Endothelial cell of umbilical vein (primary cell): ENCODE measurements around the gene FMN2. TPM values are rescaled to one million over a fixed set of nuclear protein-coding genes. Genes with fewer than 3 reads are reported as not detected.

ENCODE experiments used
- BruUV-seq: library from RNA; stranded (reverse); fragments of 400-500 nt; replicated peaks from 2 replicates; lab custom pipeline; 2021; lab: Mats Ljungman, UMichigan
- CTCF ChIA-PET: fragments of 300-600, 350-600 bp; sonication (Branson Sonifier 250); formaldehyde crosslinking; loops from one replicate; lab custom pipeline; 2021; ENCODE audit warnings: antibody characterized with exemption, inconsistent platforms; lab: Charles Lee
- POLR2A ChIA-PET: fragments of 300-600, 350-600 bp; sonication (Branson Sonifier 250); formaldehyde crosslinking; loops from one replicate; lab custom pipeline; 2021; ENCODE audit warnings: antibody characterized with exemption, inconsistent platforms; lab: Charles Lee
- DNase-seq: peaks from one replicate; pipeline ENCODE4 v3.0.0-alpha.2; 2011; ENCODE audit warnings: low read depth, low spot score
- FAIRE-seq: peaks from 2 replicates; lab custom pipeline; 2011; peaks lifted over from hg19 to GRCh38; lab: Jason Lieb, UNC
- H2AFZ ChIP-seq: 2 replicates; pipeline ENCODE4 v1.6.0; 2012; ENCODE audit warnings: low read depth, low read length, control low read depth, inconsistent platforms
- H3K27ac ChIP-seq: 2 replicates; pipeline ENCODE4 v1.5.1; 2011; ENCODE audit warnings: low read depth, mild to moderate bottlenecking, control low read depth, low read length, moderate library complexity; ENCODE audit not compliant: insufficient read depth
- H3K27me3 ChIP-seq, 2 experiments: 2 replicates each; pipeline versions ENCODE4 v1.6.0 to v1.6.1; 2011; ENCODE audit warnings: low read length in 2 of 2, mixed read lengths in 1 of 2; ENCODE audit not compliant: control insufficient read depth in 2 of 2, insufficient read depth in 2 of 2
- H3K36me3 ChIP-seq, 2 experiments: 2 replicates in 1 of 2; 3 replicates in 1 of 2; pipeline ENCODE4 v1.5.1; 2011; ENCODE audit warnings: low read length in 2 of 2, mild to moderate bottlenecking in 1 of 2, moderate library complexity in 1 of 2; ENCODE audit not compliant: control insufficient read depth in 2 of 2, insufficient read depth in 2 of 2; ENCODE audit errors: extremely low read depth in 1 of 2
- H3K4me1 ChIP-seq: 3 replicates; pipeline ENCODE4 v1.5.1; 2011; ENCODE audit warnings: mild to moderate bottlenecking, low read length; ENCODE audit not compliant: control insufficient read depth, insufficient read depth; ENCODE audit errors: extremely low read depth
- H3K4me2 ChIP-seq: 2 replicates; pipeline ENCODE4 v1.6.1; 2011; ENCODE audit warnings: low read length, control low read depth, mixed read lengths; ENCODE audit not compliant: insufficient read depth
- H3K4me3 ChIP-seq, 3 experiments: fragments of 200-600 bp in 1 of 3; sonication (generic), shearing (Covaris generic) in 1 of 3; replicated peaks in 1 of 3; 2 replicates each; pipeline ENCODE4 v1.5.1; 2011 to 2016; ENCODE audit warnings: control low read depth in 3 of 3, low read length in 3 of 3, mild to moderate bottlenecking in 2 of 3, inconsistent platforms in 1 of 3, low read depth in 1 of 3, moderate library complexity in 1 of 3; ENCODE audit not compliant: insufficient read depth in 1 of 3
- H3K79me2 ChIP-seq: 2 replicates; pipeline ENCODE4 v1.6.0; 2012; ENCODE audit warnings: low read length, inconsistent platforms; ENCODE audit not compliant: control insufficient read depth, insufficient read depth
- H3K9ac ChIP-seq: replicated peaks from 2 replicates; pipeline ENCODE3; 2011; ENCODE audit warnings: low read length, control low read depth; ENCODE audit not compliant: insufficient read depth; ENCODE audit errors: extremely low read depth
- H3K9me1 ChIP-seq: replicated peaks from 3 replicates; pipeline ENCODE4 v1.6.0; 2011; ENCODE audit warnings: mild to moderate bottlenecking, low read length; ENCODE audit not compliant: control insufficient read depth, insufficient read depth; ENCODE audit errors: extremely low read depth
- H3K9me3 ChIP-seq: replicated peaks from 2 replicates; pipeline ENCODE4 v1.5.1; 2012; ENCODE audit warnings: low read length, inconsistent platforms; ENCODE audit not compliant: control insufficient read depth, insufficient read depth
- H4K20me1 ChIP-seq: replicated peaks from 2 replicates; pipeline ENCODE3; 2011; ENCODE audit warnings: mild to moderate bottlenecking, low read length; ENCODE audit not compliant: control insufficient read depth, insufficient read depth; ENCODE audit errors: extremely low read depth
- EZH2 ChIP-seq: IDR thresholded peaks from 2 replicates; pipeline ENCODE4 v1.6.1; 2012; ENCODE audit warnings: borderline replicate concordance, low read depth, mild to moderate bottlenecking, moderate library complexity, low read length, inconsistent platforms; ENCODE audit not compliant: severe bottlenecking
- FOS ChIP-seq: IDR thresholded peaks from 2 replicates; pipeline ENCODE4 v1.6.1; 2011; ENCODE audit warnings: mild to moderate bottlenecking, low read length, moderate library complexity, borderline replicate concordance; ENCODE audit not compliant: insufficient read depth
- GATA2 ChIP-seq: IDR thresholded peaks from 2 replicates; pipeline ENCODE4 v1.7.0; 2011; ENCODE audit warnings: low read depth, mild to moderate bottlenecking, moderate library complexity, mixed read lengths, low read length; ENCODE audit not compliant: insufficient read length, insufficient read depth
- JUN ChIP-seq: IDR thresholded peaks from 2 replicates; pipeline ENCODE4 v1.6.1; 2011; ENCODE audit warnings: borderline replicate concordance, low read depth; ENCODE audit not compliant: insufficient read length, insufficient read depth
- POLR2A ChIP-seq: IDR thresholded peaks from 2 replicates; pipeline ENCODE4 v1.6.1; 2012; ENCODE audit warnings: low read depth, mild to moderate bottlenecking, control low read depth, low read length
- POLR2AphosphoS5 ChIP-seq: IDR thresholded peaks from 2 replicates; pipeline ENCODE4 v1.6.1; 2012; ENCODE audit warnings: low read depth, mild to moderate bottlenecking, control low read depth, low read length, moderate library complexity; ENCODE audit not compliant: insufficient read depth
- dilution Hi-C: fragments of 300-500 bp; cut with MboI; formaldehyde crosslinking; loops from one replicate; pipeline ENCODE4 v1.15.0; 2019; ENCODE audit warnings: low sequenced_read_pairs; ENCODE audit not compliant: extremely low pct_ligation_motif_present
- intact Hi-C: fragments of 100-400 bp; cut with micrococcal nuclease; formaldehyde crosslinking; loops from one replicate; pipeline ENCODE4 v1.10.0; 2022
- polyA plus RNA-seq, 4 experiments: library from polyadenylated mRNA; depleted of rRNA in 3 of 4; stranded (reverse) in 3 of 4; unstranded in 1 of 4; fragments of >200 nt; gene quantifications; 2 replicates each; pipeline versions ENCODE4 v1.2.1 to v1.2.3, GENCODE V29; 2011 to 2012; ENCODE audit warnings: missing spikeins in 1 of 4
- total RNA-seq: library from RNA; stranded (reverse); gene quantifications from 2 replicates; pipeline ENCODE4 v1.2.3, GENCODE V29; 2021
- TF ChIP-seq, protein P1 (sequence below): IDR thresholded peaks from 2 replicates; pipeline ENCODE4 v1.6.1; 2011; ENCODE audit not compliant: insufficient read depth, insufficient read length

The FMN2 gene
- total and polyA plus RNA-seq, 2 donors (not counting 3 experiments of a cell fraction or from before 2014, with no cell fraction given) = not detected

DNA sequence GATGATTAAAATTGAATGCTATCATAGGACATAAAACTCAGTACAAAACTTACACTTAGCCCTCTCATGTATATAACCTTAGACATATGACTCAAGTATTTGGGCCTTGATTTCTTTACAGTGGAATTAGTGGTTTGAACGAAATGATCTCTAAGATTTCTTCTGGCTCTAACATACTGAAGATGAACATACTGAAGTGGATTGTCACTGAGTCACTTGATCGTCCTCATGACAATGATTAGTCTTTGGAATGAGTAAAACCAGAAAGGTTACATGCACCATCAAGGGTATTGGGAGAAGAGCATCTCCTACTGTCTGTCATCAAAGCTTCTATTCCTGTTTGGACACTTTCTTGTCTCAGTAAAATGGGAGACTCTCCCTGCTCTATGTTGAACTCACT lies 17.4 kb downstream of the FMN2 start:
- no TSS peak for BruUV-seq
- dilution Hi-C loops (no loop called here), intact Hi-C loops (no loop called here)
- Histone ChIP-seq H3K4me1 (no peaks in the 10 kb centered on the region), H3K9me1 (no peaks in the 10 kb centered on the region), H3K4me2 (no peak overlapping the region), H3K79me2 (no peaks in the 10 kb centered on the region), H3K36me3 (no peaks in the 10 kb centered on the region), H3K27ac (no peak overlapping the region), H3K9me3 (no peaks in the 10 kb centered on the region), H4K20me1 (no peaks in the 10 kb centered on the region), H3K4me3 (no peak overlapping the region), H2AFZ (no peak overlapping the region), H3K27me3 (no peaks in the 10 kb centered on the region), H3K9ac (no peak overlapping the region)
- FAIRE-seq = no peak
- no peak for TF ChIP-seq POLR2A
- TF ChIP-seq, protein P1, sequence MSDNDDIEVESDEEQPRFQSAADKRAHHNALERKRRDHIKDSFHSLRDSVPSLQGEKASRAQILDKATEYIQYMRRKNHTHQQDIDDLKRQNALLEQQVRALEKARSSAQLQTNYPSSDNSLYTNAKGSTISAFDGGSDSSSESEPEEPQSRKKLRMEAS = no peak
- TF ChIP-seq POLR2AphosphoS5 = no peak
- no peak for TF ChIP-seq EZH2
- no peak for TF ChIP-seq JUN
- TF ChIP-seq FOS = no peak
- ChIA-PET POLR2A (no interaction called here), CTCF (no interaction called here)
- no peak for DNase-seq

DNA sequence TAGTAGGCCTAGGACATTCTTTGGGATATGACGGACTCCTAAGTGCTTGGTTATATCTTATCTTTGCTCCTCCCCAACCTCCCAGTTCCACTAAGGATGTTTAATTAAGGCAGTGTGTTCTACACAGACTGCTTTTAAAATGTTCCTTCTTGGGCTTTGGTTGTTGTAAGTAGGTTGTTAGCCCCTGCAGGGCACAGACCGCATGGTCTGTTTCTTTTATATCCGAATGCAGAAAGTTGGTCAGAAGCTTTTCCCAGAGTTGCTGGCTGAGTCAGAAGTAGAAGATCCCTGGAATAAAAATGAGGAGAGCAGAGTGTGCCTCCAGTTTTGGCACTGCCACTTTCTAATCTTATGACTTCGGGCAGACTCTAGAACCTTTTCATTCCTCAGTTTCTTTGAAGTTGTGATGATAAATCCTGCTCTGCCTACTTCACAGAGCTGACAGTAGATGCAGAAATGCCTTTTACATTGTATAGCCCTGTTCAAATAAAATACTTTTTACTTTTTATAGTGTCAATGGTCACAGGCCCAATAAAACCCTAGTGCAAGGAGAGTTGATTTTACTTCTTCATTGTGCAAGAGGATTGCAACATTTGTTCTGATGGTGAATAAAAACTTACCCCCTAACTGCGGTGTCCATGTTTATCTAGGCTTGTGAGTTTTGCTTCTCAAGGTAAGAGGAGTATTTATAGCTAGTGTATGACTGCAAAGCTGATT lies 18.4 kb downstream of the FMN2 start:
- H3K4me1 ChIP-seq = no peaks in the 10 kb centered on the region
- H3K36me3 ChIP-seq = no peaks in the 10 kb centered on the region
- no TSS peak for BruUV-seq
- H3K27ac ChIP-seq = no peak overlapping the region
- no peaks in the 10 kb centered on the region for H3K9me1 ChIP-seq
- ChIA-PET POLR2A (no interaction called here), CTCF (no interaction called here)
- H3K9me3 ChIP-seq = no peaks in the 10 kb centered on the region
- dilution Hi-C loops = no loop called here
- FAIRE-seq (no peak), DNase-seq (no peak)
- intact Hi-C loops = no loop called here
- no peak overlapping the region for H3K4me3 ChIP-seq
- H2AFZ ChIP-seq = no peak overlapping the region
- no peak overlapping the region for H3K4me2 ChIP-seq
- TF ChIP-seq EZH2 (no peak), GATA2 (no peak)
- H3K9ac ChIP-seq = no peak overlapping the region
- no peaks in the 10 kb centered on the region for H3K27me3 ChIP-seq
- no peaks in the 10 kb centered on the region for H3K79me2 ChIP-seq
- no peaks in the 10 kb centered on the region for H4K20me1 ChIP-seq
